Muscle of arm (tissue), 12 donors: ENCODE measurements around the gene CDH13. TPM values are rescaled to one million over a fixed set of nuclear protein-coding genes. Genes with fewer than 3 reads are reported as not detected.

Experiments
- DNase-seq: peaks from one replicate; pipeline ENCODE4 v3.0.0-alpha.2; 2013
- polyA plus RNA-seq, 12 donors: library from polyadenylated mRNA; unstranded; fragments of 120-200 nt; gene quantifications; one replicate each; pipeline ENCODE4 v1.2.1, GENCODE V29; 2013; ENCODE audit not compliant: insufficient read length in 12 of 12

CDH13 gene
- polyA plus RNA-seq, 12 donors = 28.8 to 58.8 (median 54.1) TPM; not detected in 1

DNA sequence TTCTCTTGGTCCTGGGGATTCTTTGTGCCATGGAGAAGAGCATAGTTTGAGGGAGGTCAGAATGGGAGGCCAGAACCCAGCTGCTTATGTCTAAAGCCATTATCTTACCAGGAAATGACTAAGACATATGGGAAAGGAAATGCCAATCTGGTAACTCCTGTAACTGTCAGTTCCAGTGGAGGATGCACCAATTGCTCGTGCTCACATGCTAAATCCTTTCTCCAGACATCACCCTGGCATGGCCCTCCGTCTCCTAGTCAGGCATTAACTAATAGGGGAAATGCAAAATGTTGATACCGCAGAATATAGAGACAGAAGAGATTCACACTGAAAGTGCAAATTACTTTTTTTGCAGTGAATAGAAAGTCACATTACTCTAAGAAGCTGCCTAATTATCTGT, 925.5 kb downstream of the CDH13 start:
- DNase-seq = no peak

- DNase-seq = no peak
These were observed 926.2 kb downstream of the CDH13 start for GRCh38 chr16:83552930-83553329.

DNA sequence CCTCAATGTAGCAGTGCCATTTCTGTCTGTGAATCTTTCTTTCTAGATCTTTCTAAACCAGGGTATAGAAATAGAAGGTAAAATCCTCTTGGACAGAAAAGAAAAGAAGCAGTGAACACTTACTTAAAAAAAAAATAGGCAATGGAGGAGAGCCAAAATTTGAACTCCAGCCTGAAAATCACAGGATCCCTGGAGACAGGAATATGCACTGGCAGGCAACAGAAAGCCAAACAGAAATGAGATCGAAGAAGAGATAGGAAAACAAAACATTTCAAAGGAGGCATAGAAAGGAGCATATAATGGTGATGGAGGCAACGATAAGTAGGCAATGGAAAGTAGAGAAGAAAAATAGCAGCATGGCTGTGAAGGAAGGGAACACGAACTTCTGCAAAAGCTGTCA, 927.3 kb downstream of the CDH13 start:
- no peak for DNase-seq

- no peak for DNase-seq
These were observed 927.8 kb downstream of the CDH13 start for GRCh38 chr16:83554540-83554939.

DNA sequence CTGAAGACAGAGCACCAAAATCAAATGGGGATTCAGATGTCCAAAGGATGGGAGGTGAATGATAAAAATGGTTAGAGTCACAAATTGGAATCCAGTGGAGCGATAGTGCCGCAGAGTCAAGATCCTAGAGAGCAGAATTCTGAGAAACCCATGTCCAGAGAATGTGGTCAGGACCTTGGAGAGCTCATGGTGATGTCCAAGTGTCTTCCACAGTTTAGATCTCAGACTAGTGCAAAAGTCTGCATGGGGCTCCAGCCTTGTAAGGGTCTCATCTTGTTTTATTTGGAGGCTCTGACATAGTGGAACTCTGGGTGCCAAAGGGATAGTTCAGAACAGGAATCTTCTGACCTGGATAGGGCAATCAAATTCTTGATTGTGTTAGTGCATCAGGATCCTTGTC, 935.1 kb downstream of the CDH13 start:
- peak; percentile 9 for DNase-seq

GRCh38 chr16:83568345-83568744, 941.6 kb downstream of the CDH13 start:
- no peak for DNase-seq

DNA sequence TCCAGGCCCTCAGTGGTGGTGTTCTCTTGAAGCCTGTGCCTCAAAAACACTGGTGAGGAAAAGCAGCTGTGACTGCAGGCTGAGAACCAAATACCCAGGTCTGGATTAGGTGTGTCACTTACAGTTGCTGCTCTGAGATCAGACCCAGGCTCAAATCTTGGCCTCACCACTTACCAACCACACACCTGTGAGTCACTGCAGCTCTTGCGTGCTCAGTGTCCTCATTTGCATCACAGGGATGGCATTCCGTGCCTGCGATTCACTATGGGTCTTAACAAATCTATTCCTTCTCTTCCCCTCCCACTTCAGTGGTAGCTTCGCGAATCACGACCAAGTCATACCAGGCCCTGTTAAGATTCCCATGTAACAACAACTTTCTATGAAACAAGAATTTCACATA, 947.6 kb downstream of the CDH13 start:
- DNase-seq = no peak

GRCh38 chr16:83577078-83577745, 950.4 kb downstream of the CDH13 start:
- no peak for DNase-seq

DNA sequence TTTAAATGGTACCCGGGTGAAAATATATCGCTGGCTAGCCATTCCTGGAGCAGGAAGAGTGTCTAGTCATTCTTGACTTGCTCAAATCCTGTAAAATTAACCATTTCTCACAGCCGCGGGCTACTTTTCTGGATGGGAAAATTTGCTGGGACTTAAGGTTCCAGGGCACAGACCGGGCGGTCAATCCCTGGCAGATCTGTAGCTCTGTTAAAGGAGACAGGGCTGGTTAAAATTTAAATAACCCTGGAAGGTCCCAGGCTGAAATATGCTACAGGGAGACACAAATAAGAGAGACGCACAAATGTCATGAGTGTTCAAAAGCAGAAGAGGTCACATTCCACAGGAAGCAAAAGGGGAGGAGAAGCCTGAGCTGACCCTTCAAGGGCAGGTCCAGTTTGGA, 951.4 kb downstream of the CDH13 start:
- no peak for DNase-seq

DNA sequence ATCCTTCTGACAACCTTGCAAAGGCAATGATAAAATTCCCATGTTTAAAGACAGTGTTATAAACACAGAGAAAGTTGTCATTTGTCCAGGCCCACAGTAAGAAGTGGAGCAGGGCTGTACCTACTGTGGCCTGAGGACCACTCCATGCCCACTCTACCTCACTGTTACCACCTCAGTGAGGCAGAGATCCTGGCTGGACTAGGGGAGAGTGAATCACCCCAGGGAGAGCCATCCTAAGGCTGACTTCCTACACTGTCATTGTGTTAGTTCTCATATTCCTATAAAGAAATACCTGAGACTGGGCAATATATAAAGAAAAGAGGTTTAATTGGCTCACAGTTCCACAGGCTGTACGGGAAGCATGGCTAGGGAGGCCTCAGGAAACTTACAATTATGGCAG, 952.3 kb downstream of the CDH13 start:
- no peak for DNase-seq

DNA sequence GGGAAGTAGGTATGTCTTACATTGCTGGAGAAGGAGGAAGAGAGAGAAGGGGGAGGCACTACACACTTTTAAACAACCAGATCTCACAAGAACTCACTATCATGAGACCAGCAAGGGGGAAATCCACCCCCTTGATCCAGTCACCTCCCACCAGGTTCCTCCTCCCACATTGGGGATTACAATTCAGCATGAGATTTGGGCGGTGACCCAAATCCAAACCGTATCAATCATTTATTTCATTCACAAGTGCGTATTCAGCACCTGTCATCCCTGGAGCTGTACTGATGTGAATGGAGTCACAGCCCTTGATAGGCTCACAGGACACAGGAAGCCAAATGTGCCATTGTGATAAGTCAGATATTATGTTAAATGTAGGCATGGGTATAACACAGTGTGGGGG, 952.7 kb downstream of the CDH13 start:
- no peak for DNase-seq

DNA sequence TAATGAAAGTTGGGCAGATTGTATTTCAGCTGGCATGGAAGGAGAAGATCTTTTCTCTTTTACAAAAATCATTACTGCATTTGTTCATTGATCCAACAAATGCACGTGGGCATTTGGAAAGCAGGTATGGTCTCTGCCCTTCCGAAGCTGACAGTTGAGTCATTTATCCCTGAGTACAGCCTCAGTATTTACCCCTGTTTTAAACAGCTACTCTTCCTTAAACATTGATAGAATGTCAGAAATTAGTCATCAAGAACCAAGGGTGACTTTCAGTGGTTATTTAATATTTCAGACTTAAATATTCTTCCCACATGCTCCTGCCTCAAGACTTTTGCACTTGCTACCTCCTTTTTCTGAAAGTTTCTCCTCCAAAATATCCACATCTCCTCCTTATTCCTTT, 954.3 kb downstream of the CDH13 start:
- no peak for DNase-seq

GRCh38 chr16:83581994-83582747, 955.4 kb downstream of the CDH13 start:
- no peak for DNase-seq

DNA sequence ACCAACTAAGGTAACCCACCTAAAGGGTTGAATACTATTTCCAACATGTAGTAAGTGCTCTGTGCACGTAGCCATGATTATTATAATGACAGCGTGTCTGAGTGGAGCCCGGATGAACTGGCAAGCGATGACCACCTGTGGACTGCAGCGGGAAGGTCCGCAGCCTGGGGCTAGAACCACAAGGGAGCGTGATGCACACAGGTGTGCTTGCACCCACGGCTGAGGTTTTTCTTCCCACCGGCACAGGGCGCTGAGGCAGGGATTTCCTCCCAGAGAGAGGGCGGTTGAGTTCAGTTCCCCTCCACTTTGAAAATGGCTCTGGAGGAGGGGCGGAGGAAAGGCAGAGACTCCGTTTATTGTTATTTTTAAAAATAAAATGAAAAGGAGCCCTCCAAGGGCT, 959.3 kb downstream of the CDH13 start:
- DNase-seq = no peak

- DNase-seq = no peak
These were observed 959.9 kb downstream of the CDH13 start for GRCh38 chr16:83586461-83587200.

- DNase-seq = no peak
These were observed 960.4 kb downstream of the CDH13 start for GRCh38 chr16:83587201-83587600.

DNA sequence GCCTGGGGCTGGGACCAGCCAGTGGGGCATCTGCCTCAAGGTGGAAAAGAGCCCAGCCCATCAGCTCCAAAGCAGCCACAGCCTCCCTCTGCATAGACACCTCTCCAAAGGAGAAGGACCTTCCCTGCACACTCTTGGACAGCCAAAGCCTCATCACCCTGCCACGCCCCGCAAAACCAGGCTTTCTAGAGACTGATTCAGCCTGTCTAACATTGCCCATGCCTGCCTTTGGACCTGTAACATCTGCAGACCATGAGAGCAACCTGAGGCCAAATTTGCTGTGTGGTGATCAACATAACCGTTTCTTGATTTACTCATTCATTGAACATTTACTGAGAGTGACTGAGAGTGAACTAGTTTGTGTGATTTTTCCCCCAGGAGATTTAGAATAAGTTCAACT, 961.3 kb downstream of the CDH13 start:
- DNase-seq = no peak

DNA sequence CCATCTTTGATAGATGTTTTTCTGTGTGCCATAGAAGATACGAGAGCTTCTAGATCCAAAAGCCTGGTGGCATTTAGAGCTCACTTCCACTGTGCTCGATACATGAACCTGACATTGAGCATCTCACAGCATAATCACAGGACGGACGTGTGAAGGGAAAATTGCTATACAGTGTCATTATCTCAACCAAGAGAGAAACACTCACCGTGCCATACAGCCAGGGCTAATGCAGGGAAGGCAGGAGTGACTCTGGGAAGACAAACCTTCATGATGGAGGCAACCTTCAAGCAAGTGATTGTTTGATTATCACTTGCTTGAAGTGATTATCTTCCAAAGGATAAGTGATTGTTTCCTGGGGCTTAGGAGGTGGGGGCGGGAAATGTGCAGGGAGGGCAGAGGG, 962.8 kb downstream of the CDH13 start:
- DNase-seq = no peak

DNA sequence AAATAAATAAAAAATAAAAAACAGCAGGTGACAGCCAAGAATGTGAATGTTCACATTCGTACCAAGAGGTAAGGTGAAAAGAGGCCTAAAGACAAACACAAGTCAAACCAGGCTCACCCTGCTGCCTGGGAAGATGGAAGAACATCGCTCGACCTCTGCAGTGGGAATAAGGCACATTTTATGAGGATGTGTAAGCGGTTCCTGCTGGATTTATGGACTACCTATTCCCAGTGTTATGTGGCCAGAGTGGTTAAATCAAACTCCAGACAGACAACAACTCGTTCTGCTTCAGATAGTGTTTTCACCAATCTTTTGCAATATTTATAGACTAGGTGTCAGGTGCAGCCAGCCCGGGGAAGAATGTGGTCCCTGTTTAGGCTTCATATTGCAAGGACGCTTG, 966.0 kb downstream of the CDH13 start:
- DNase-seq = no peak

- DNase-seq = no peak
These were observed 973.2 kb downstream of the CDH13 start for GRCh38 chr16:83599789-83600462.

DNA sequence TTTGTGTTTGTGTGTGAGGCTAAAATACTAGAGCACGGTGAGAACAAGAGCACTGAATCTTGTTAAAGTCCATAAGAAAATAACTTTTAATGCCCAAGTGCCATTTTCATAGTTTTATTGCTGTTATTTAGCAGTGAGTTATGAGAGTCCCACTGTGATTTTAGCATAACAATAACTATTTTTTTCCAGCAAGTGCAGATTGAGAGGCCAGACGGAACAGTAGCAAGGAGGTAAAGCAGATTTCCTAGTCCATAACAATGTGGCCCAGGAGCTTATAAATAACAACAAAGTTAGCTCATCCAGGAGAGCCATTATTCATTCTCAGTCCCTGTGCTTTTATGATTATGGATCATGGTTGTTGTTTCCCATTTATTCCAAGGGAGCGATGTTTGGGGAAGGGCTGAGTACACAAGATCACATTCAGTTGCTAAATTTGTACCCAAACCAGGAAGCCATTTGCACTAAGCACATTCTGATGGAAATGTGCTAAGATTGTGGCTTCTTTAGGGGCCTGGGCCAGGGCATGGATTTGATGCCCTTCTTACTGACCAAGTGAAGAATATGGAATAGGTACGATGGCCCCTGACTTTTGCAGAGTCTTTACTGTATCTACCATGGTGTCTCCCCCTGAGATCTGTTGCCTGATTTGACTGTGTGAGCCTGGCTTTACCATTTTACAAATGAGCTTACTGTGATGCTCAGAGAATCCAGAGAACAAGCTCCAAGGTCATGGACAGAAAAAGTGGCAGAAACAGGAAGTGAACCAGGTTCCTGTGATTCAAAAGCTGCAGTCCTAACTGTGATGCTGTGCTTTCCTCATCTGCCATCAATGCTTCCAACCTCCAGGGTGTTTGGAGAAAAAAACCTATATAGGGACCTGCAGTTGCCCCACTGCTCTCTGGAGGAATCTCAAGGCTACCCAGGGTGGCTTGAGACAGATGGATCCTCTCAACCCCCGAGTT, 976.3 kb downstream of the CDH13 start:
- DNase-seq = no peak
